ENCODE measurements around the gene HMMR.

GRCh38 chr5:163424836-163425235 is 35.6 kb upstream of the HMMR start:
- TF ChIP-seq EZH2 (IDR thresholded peaks at IDR 0.05; ENCODE audit: borderline replicate concordance, low read length): no peak
- TF ChIP-seq, protein P1, sequence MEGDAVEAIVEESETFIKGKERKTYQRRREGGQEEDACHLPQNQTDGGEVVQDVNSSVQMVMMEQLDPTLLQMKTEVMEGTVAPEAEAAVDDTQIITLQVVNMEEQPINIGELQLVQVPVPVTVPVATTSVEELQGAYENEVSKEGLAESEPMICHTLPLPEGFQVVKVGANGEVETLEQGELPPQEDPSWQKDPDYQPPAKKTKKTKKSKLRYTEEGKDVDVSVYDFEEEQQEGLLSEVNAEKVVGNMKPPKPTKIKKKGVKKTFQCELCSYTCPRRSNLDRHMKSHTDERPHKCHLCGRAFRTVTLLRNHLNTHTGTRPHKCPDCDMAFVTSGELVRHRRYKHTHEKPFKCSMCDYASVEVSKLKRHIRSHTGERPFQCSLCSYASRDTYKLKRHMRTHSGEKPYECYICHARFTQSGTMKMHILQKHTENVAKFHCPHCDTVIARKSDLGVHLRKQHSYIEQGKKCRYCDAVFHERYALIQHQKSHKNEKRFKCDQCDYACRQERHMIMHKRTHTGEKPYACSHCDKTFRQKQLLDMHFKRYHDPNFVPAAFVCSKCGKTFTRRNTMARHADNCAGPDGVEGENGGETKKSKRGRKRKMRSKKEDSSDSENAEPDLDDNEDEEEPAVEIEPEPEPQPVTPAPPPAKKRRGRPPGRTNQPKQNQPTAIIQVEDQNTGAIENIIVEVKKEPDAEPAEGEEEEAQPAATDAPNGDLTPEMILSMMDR (conservative IDR thresholded peaks at IDR 0.05 in 1 of 2, IDR thresholded peaks at IDR 0.05 in 1 of 2; ENCODE audit: extremely low read depth in 1 of 2, insufficient read depth in 1 of 2, low read depth in 1 of 2, low read length in 2 of 2): no peak
